Measurements from ENCODE around the gene PARD6A.

The PARD6A gene

GRCh38 chr16:67659675-67660563, 841 bp upstream of the PARD6A start, which contains the start of gene ACD:
ACD (minus strand) TSS chr16:67660260; CDS start chr16:67660220, 40 bp downstream.
- peaks cover 0 to 43% (median 21%) of the 10 kb centered on the region in 5 donors for H3K36me3 ChIP-seq (ENCODE audit: control insufficient read depth in 5 of 5, insufficient read depth in 5 of 5, low read length in 5 of 5)
- H3K27me3 ChIP-seq (ENCODE audit: control insufficient read depth in 5 of 5, insufficient read depth in 4 of 5, low read length in 5 of 5): peaks cover under 1 to 12% (median 6%) of the 10 kb centered on the region in 5 donors
- H3K4me3 ChIP-seq (ENCODE audit: low read depth in 1 of 5, low read length in 5 of 5): peak within 1 kb of the TSS; percentile 80 to 97 (median 93)
- peak within 1 kb of the TSS; percentile 81 for H3K27ac ChIP-seq (ENCODE audit: low read depth, low read length)
- H3K9me3 ChIP-seq (ENCODE audit: control insufficient read depth in 5 of 5, low read length in 5 of 5): no peaks in the 10 kb centered on the region
- H3K9ac ChIP-seq (ENCODE audit: low read length in 5 of 5): peak within 1 kb of the TSS in 4 of 5 donors; percentile 70 to 88 (median 79)
- peaks cover 0 to 29% (median 24%) of the 10 kb centered on the region in 5 donors for H3K4me1 ChIP-seq (ENCODE audit: control insufficient read depth in 5 of 5, insufficient read depth in 5 of 5, low read length in 5 of 5)

- Histone ChIP-seq H3K36me3 (ENCODE audit: control insufficient read depth in 5 of 5, insufficient read depth in 5 of 5, low read length in 5 of 5) (peaks cover 0 to 43% (median 21%) of the 10 kb centered on the region in 5 donors), H3K9ac (ENCODE audit: low read length in 5 of 5) (peak overlapping the region in 3 of 5 donors; percentile 1 to 59 (median 56)), H3K4me3 (ENCODE audit: low read depth in 1 of 5, low read length in 5 of 5) (peak overlapping the region; percentile 51 to 97 (median 93))
These were observed 471 bp downstream of the PARD6A start for GRCh38 chr16:67661101-67661761.

GRCh38 chr16:67661886-67662652, 1.3 kb downstream of the PARD6A start:
- H3K36me3 ChIP-seq (ENCODE audit: control insufficient read depth in 5 of 5, insufficient read depth in 5 of 5, low read length in 5 of 5): peaks cover 0 to 38% (median 19%) of the 10 kb centered on the region in 5 donors
- no peaks in the 10 kb centered on the region for H3K9me3 ChIP-seq (ENCODE audit: control insufficient read depth in 5 of 5, low read length in 5 of 5)
- H3K27me3 ChIP-seq (ENCODE audit: control insufficient read depth in 5 of 5, insufficient read depth in 4 of 5, low read length in 5 of 5): no peaks in the 10 kb centered on the region
- no peak overlapping the region for H3K9ac ChIP-seq (ENCODE audit: low read length in 5 of 5)
- H3K4me1 ChIP-seq (ENCODE audit: control insufficient read depth in 5 of 5, insufficient read depth in 5 of 5, low read length in 5 of 5): peaks cover 0 to 42% (median 35%) of the 10 kb centered on the region in 5 donors
- H3K27ac ChIP-seq (ENCODE audit: low read depth, low read length): no peak overlapping the region
- no peak overlapping the region for H3K4me3 ChIP-seq (ENCODE audit: low read depth in 1 of 5, low read length in 5 of 5)

More at GRCh38 chr16:67661101-67661761, 471 bp downstream of the PARD6A start:
- H3K27me3 ChIP-seq (ENCODE audit: control insufficient read depth in 5 of 5, insufficient read depth in 4 of 5, low read length in 5 of 5): peaks cover 0 to 3% (median 0%) of the 10 kb centered on the region in 5 donors
- H3K4me1 ChIP-seq (ENCODE audit: control insufficient read depth in 5 of 5, insufficient read depth in 5 of 5, low read length in 5 of 5): peaks cover 0 to 36% (median 31%) of the 10 kb centered on the region in 5 donors
- H3K27ac ChIP-seq (ENCODE audit: low read depth, low read length): peak overlapping the region; percentile 30
- no peaks in the 10 kb centered on the region for H3K9me3 ChIP-seq (ENCODE audit: control insufficient read depth in 5 of 5, low read length in 5 of 5)

- Histone ChIP-seq H3K9me3 (ENCODE audit: control insufficient read depth in 5 of 5, low read length in 5 of 5) (no peaks in the 10 kb centered on the region), H3K4me3 (ENCODE audit: low read depth in 1 of 5, low read length in 5 of 5) (no peak overlapping the region), H3K4me1 (ENCODE audit: control insufficient read depth in 5 of 5, insufficient read depth in 5 of 5, low read length in 5 of 5) (peaks cover 2 to 47% (median 41%) of the 10 kb centered on the region in 5 donors), H3K27me3 (ENCODE audit: control insufficient read depth in 5 of 5, insufficient read depth in 4 of 5, low read length in 5 of 5) (no peaks in the 10 kb centered on the region), H3K9ac (ENCODE audit: low read length in 5 of 5) (no peak overlapping the region), H3K36me3 (ENCODE audit: control insufficient read depth in 5 of 5, insufficient read depth in 5 of 5, low read length in 5 of 5) (peaks cover 0 to 33% (median 14%) of the 10 kb centered on the region in 5 donors), H3K27ac (ENCODE audit: low read depth, low read length) (no peak overlapping the region)
These were observed 1.9 kb downstream of the PARD6A start for GRCh38 chr16:67662653-67663010.

GRCh38 chr16:67663151-67663876, 2.6 kb downstream of the PARD6A start:
- H3K9ac ChIP-seq (ENCODE audit: low read length in 5 of 5): no peak overlapping the region
- H3K4me3 ChIP-seq (ENCODE audit: low read depth in 1 of 5, low read length in 5 of 5): no peak overlapping the region
- H3K36me3 ChIP-seq (ENCODE audit: control insufficient read depth in 5 of 5, insufficient read depth in 5 of 5, low read length in 5 of 5): peaks cover 0 to 26% (median 7%) of the 10 kb centered on the region in 5 donors
- no peaks in the 10 kb centered on the region for H3K27me3 ChIP-seq (ENCODE audit: control insufficient read depth in 5 of 5, insufficient read depth in 4 of 5, low read length in 5 of 5)
- H3K4me1 ChIP-seq (ENCODE audit: control insufficient read depth in 5 of 5, insufficient read depth in 5 of 5, low read length in 5 of 5): peaks cover 4 to 54% (median 47%) of the 10 kb centered on the region in 5 donors
- no peak overlapping the region for H3K27ac ChIP-seq (ENCODE audit: low read depth, low read length)
- no peaks in the 10 kb centered on the region for H3K9me3 ChIP-seq (ENCODE audit: control insufficient read depth in 5 of 5, low read length in 5 of 5)

- peaks cover 0 to 20% (median 7%) of the 10 kb centered on the region in 5 donors for H3K36me3 ChIP-seq (ENCODE audit: control insufficient read depth in 5 of 5, insufficient read depth in 5 of 5, low read length in 5 of 5)
- H3K27me3 ChIP-seq (ENCODE audit: control insufficient read depth in 5 of 5, insufficient read depth in 4 of 5, low read length in 5 of 5): no peaks in the 10 kb centered on the region
- H3K4me1 ChIP-seq (ENCODE audit: control insufficient read depth in 5 of 5, insufficient read depth in 5 of 5, low read length in 5 of 5): peaks cover 4 to 56% (median 46%) of the 10 kb centered on the region in 5 donors
- no peak overlapping the region for H3K9ac ChIP-seq (ENCODE audit: low read length in 5 of 5)
- no peak overlapping the region for H3K4me3 ChIP-seq (ENCODE audit: low read depth in 1 of 5, low read length in 5 of 5)
- H3K9me3 ChIP-seq (ENCODE audit: control insufficient read depth in 5 of 5, low read length in 5 of 5): no peaks in the 10 kb centered on the region
- H3K27ac ChIP-seq (ENCODE audit: low read depth, low read length): no peak overlapping the region
These were observed 3.1 kb downstream of the PARD6A start for GRCh38 chr16:67663877-67664222.

- Histone ChIP-seq H3K4me3 (ENCODE audit: low read depth in 1 of 5, low read length in 5 of 5) (no peak overlapping the region), H3K9ac (ENCODE audit: low read length in 5 of 5) (no peak overlapping the region), H3K27ac (ENCODE audit: low read depth, low read length) (no peak overlapping the region), H3K36me3 (ENCODE audit: control insufficient read depth in 5 of 5, insufficient read depth in 5 of 5, low read length in 5 of 5) (peaks cover 0 to 19% (median 6%) of the 10 kb centered on the region in 5 donors), H3K9me3 (ENCODE audit: control insufficient read depth in 5 of 5, low read length in 5 of 5) (no peaks in the 10 kb centered on the region), H3K4me1 (ENCODE audit: control insufficient read depth in 5 of 5, insufficient read depth in 5 of 5, low read length in 5 of 5) (peaks cover 4 to 56% (median 44%) of the 10 kb centered on the region in 5 donors), H3K27me3 (ENCODE audit: control insufficient read depth in 5 of 5, insufficient read depth in 4 of 5, low read length in 5 of 5) (no peaks in the 10 kb centered on the region)
These were observed 3.5 kb downstream of the PARD6A start for GRCh38 chr16:67664258-67664657.

- H3K4me1 ChIP-seq (ENCODE audit: control insufficient read depth in 5 of 5, insufficient read depth in 5 of 5, low read length in 5 of 5): peaks cover 4 to 50% (median 38%) of the 10 kb centered on the region in 5 donors
- H3K27ac ChIP-seq (ENCODE audit: low read depth, low read length): no peak overlapping the region
These were observed 4.1 kb downstream of the PARD6A start for GRCh38 chr16:67664871-67665270.

GRCh38 chr16:67665598-67665997, 4.8 kb downstream of the PARD6A start:
- H3K27ac ChIP-seq (ENCODE audit: low read depth, low read length): peak overlapping the region; percentile 86
- peak overlapping the region in 4 of 5 donors; percentile 8 to 77 (median 44) for H3K9ac ChIP-seq (ENCODE audit: low read length in 5 of 5)
- H3K36me3 ChIP-seq (ENCODE audit: control insufficient read depth in 5 of 5, insufficient read depth in 5 of 5, low read length in 5 of 5): peaks cover 0 to 19% (median 6%) of the 10 kb centered on the region in 5 donors
- no peaks in the 10 kb centered on the region for H3K27me3 ChIP-seq (ENCODE audit: control insufficient read depth in 5 of 5, insufficient read depth in 4 of 5, low read length in 5 of 5)
- H3K4me3 ChIP-seq (ENCODE audit: low read depth in 1 of 5, low read length in 5 of 5): peak overlapping the region; percentile 45 to 85 (median 76)
- peaks cover 4 to 44% (median 33%) of the 10 kb centered on the region in 5 donors for H3K4me1 ChIP-seq (ENCODE audit: control insufficient read depth in 5 of 5, insufficient read depth in 5 of 5, low read length in 5 of 5)
- no peaks in the 10 kb centered on the region for H3K9me3 ChIP-seq (ENCODE audit: control insufficient read depth in 5 of 5, low read length in 5 of 5)

More at GRCh38 chr16:67664871-67665270, 4.1 kb downstream of the PARD6A start:
- Histone ChIP-seq H3K9me3 (ENCODE audit: control insufficient read depth in 5 of 5, low read length in 5 of 5) (no peaks in the 10 kb centered on the region), H3K9ac (ENCODE audit: low read length in 5 of 5) (no peak overlapping the region), H3K36me3 (ENCODE audit: control insufficient read depth in 5 of 5, insufficient read depth in 5 of 5, low read length in 5 of 5) (peaks cover 0 to 19% (median 6%) of the 10 kb centered on the region in 5 donors), H3K27me3 (ENCODE audit: control insufficient read depth in 5 of 5, insufficient read depth in 4 of 5, low read length in 5 of 5) (no peaks in the 10 kb centered on the region), H3K4me3 (ENCODE audit: low read depth in 1 of 5, low read length in 5 of 5) (no peak overlapping the region)
